IPS-NIHi7 (cell line): ENCODE measurements around the gene NECAB2.
"Not testable (repeated sequence)": the region's sequence is repeated elsewhere in the genome, so short reads cannot be mapped to it uniquely, and the experiment has no call there.

Source experiments
- DNase-seq: peaks from one replicate; pipeline ENCODE4 v3.0.0; 2012; ENCODE audit warnings: mixed read lengths; ENCODE audit errors: extremely low spot score

Gene NECAB2

GRCh38 chr16:83936581-83937165 lies 31.4 kb upstream of the NECAB2 start:
- DNase-seq: no peak

DNA sequence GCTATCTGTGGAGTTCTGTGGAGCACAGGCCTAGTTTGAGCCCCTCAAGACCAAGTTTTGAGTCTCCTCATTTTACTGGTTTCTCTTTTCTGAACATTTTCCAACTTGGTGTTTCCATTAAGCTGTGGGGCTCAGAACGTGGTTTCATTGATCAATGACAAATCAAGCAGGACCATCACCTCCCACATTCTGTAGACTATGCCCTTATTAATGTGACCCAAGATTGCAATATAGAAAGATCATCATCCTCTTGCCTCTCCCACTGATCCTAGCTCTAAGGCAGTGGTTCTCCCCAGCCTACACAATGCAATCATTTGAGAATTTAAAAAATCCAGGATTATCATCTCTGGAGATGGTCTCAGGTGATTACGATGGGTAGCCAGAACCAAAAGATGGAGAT lies 30.8 kb upstream of the NECAB2 start:
- no peak for DNase-seq

DNA sequence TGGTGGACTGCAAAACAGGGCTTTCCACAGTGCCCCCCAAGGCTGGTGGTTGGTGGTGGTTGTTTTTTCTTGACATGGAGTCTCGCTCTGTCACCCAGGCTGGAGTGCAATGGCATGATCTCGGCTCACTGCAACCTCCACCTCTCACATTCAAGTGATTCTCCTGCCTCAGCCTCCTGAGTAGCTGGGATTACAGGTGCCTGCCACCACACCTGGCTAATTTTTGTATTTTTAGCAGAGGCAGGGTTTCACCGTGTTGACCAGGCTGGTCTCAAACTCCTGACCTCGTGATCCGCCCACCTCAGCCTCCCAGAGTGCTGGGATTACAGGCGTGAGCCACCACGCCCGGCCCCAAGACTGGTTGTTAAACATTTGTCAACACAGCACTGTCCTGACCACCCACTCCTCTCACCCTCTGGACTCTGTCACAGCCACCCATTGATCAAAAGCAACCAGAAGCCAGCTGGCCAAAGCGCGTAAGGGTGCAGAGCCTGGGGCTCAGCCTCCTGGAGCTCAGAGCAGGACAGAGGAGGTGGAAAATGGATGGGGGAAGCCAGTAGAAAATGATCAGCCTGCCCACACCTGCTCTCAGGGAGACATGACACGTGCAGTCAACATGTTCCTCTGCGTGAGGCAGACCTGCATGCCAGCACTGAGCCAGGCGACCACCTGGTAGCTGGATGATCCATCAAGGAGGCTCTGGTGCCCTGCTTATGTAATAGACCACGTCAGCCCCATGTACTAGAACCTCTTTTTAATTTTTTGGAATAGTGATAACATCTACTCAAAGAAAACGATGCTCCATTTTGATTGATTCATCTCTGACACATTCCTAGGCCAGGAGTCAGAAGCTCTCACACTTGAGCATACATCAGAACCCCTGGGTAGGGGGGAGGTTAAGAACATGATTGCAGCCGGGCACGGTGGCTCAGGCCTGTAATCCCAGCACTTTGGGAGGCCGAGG lies 29.8 kb upstream of the NECAB2 start:
- no peak for DNase-seq

GRCh38 chr16:83939266-83939855 lies 28.7 kb upstream of the NECAB2 start:
- DNase-seq: no peak

- DNase-seq: no peak
Observed at GRCh38 chr16:83940119-83940518, 27.9 kb upstream of the NECAB2 start.

- peak; percentile 53 for DNase-seq
Observed at GRCh38 chr16:83940630-83941378, 27.2 kb upstream of the NECAB2 start.

- not testable (repeated sequence) for DNase-seq
Observed at GRCh38 chr16:83941546-83941945, 26.5 kb upstream of the NECAB2 start.

DNA sequence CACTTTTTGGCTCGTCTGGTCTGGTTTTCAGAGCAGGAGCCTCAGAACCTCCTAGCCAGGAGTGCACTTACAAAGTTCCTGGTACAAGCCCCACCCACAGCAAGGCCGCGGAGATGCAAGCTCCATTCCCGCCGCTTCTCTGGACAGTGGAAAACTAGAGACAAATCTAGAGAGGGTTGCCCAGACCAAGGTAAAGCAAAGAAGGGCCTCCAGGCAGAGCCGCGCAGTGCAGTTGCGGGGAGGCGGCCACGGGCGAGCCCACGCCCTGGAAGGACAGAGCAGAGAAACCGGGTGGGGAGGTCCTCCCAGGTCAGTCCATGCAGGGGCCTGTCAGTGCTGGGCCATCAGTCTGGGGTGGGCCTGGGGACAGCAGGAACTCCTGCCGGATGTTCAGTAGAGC lies 26.0 kb upstream of the NECAB2 start:
- DNase-seq: no peak

GRCh38 chr16:83942815-83943515 lies 25.1 kb upstream of the NECAB2 start:
- no peak for DNase-seq

GRCh38 chr16:83943516-83944050 lies 24.5 kb upstream of the NECAB2 start:
- no peak for DNase-seq

DNA sequence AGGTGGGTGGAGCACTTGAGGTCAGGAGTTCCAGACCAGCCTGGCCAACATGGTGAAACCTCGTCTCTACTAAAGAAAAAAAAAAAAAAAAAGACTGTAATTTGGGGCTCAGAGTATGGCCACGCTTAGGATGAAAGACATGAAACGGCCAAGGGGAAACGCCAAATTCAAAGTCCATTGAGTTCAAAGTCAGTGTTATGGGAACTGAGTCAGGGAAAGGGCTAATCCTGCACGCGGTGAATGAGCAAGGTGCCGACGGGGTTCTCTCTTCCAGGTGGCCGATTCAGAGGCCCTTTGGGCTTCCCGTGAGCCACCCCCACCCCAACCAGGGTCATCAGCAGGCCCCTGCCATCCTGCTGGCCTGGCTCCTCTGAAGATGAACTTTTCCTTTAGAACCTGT lies 22.5 kb upstream of the NECAB2 start:
- no peak for DNase-seq

DNA sequence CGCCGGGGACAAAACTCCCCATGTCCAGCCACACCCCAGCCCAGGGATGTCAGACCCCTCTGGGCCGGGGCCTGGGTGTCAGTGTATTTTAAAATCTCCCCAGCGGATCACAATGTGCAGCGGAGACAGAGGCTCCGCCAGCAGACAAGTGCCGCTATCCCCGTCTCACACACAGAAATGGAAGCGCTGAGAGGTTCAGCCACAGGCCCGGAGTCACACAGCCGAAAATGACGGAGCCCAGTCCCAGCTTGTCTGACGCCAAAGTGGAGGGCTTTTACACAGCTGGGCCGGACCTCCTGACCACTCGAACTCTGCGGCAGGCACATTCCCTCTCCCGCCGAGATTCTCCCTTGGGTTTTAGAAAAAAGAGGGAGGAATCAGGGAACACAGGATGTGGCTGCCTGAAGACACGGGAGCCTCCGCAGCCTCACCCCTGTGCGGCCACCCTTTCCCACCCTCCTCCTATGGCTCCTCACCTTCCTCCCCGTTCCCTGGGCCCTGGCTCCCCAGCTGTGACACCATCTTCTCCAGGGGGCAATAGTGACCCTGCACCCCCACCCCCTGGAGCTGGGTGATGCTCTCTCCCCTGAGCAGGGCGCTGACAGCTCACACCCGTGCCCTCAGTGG lies 21.8 kb upstream of the NECAB2 start:
- DNase-seq: no peak

DNA sequence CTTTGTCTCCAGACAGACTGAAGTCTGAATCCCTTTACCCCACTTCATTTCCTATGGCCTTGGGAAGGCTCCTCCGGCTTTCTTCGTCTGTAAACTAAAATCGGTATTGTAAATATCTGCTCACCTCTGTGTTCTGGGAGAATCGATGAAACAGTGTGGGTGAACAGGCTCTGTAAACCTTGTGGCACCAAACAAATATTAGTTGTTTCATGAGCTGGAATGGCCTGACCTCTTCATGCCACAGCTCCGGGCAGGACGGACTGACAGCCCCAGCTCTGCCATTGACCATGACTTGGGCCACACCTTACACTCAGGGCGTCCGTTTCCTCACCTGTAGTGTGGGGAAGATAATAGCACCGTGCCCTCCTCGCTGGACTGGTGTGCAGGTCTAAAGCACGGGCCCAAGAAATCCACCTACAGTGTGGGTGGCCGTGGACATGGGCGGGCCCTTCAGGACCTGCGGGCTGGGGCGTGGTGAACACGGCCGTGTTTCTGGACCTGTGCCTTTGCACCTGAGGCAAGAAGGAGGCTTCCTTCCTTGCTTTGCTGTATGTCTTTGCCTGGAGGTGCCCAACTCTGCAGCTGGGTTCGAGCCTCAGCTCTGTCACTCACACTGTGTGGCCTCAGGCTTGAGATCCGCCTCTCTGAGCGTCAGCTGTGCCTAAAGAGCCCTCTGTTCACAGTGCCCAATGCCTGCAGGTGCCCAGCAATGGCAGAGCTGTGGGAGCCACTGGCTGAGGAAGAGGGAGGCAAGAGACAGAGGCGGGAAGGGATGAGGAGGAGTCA lies 21.1 kb upstream of the NECAB2 start:
- no peak for DNase-seq

- no peak for DNase-seq
Observed at GRCh38 chr16:83947642-83948234, 20.3 kb upstream of the NECAB2 start.

GRCh38 chr16:83948914-83949723 lies 18.9 kb upstream of the NECAB2 start:
- no peak for DNase-seq

DNA sequence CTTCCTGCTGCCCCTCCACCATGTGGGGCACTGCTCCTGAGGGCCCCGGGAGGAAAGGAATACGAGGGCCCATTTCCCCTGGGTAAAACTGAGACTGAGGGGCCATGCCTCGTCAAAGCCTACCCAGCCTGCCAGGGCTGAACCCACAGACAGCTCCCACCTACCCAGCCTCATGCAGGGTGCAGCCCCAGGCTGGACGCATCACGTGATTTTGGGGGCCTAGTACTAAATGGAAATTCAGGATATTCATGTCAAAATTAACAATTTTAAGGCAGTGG lies 18.4 kb upstream of the NECAB2 start:
- no peak for DNase-seq

GRCh38 chr16:83950862-83951399 lies 17.1 kb upstream of the NECAB2 start:
- DNase-seq: not testable (repeated sequence)

DNA sequence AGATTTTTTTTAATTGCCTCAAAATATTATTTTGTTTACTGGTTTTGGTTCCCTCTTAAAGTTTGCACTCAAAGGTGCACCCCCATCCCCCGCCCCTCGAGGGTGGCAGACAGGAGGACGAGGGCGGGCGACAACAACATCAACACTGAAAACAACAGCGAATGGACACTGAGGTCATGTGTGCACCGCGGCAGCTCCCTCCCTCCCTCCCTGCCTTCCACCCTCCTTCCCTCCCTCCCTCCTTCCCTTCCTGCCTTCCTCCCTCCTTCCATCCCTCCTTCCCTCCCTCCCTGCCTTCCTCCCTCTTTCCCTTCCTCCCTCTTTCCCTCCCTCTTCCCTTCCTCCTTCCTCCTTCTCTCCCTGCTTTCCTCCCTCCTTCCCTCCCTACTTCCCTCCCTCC lies 16.5 kb upstream of the NECAB2 start:
- no peak for DNase-seq

DNA sequence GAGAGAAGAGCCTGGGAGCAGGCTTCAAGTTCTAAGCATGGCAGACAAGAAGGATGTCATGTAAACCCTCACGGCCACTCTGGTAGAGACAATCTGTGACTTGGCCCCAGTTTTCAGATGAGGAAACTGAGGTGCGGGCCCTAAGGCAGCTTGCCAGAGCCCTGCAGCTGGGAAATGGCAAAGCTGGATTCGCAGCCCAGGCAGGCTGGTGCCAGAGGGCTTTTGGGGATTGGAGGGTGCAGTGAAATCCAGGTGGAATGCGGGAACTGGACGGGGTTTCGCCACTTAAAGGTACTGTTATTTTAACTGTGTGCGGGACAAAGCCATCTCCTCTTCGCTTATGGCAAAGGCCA lies 15.5 kb upstream of the NECAB2 start:
- DNase-seq: no peak
